ENCODE measurements around the gene CNTNAP2. TPM values are rescaled to one million over a fixed set of nuclear protein-coding genes. Genes with fewer than 3 reads are reported as not detected.
"Not testable (repeated sequence)": the region's sequence is repeated elsewhere in the genome, so short reads cannot be mapped to it uniquely, and the experiment has no call there.

The CNTNAP2 gene
- total RNA-seq, 1 donor, result under 0.01 TPM

DNA sequence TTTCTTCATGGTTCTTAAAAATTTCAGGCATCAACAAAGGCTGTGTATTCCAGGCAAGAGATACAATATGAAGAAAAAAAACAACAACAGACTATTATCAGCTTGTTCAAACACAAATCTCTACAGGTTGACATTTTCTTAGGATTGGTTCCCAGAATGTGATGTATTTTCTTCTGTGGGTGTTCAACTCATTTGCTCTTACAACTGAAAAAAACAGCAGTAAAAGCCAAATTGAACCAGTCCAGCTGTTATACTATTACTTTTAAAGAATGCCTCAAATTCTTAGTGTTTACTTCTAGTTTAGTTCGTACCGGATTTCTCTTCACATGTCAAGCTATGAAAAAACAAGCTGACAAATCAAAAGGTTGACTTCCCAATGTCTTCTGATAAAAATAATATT is 60.7 kb downstream of the CNTNAP2 start:
- no peak overlapping the region for H3K4me3 ChIP-seq (ENCODE audit: low read depth, low read length)
- DNase-seq (ENCODE audit: low read depth), result no peak
- TF ChIP-seq, protein P1, sequence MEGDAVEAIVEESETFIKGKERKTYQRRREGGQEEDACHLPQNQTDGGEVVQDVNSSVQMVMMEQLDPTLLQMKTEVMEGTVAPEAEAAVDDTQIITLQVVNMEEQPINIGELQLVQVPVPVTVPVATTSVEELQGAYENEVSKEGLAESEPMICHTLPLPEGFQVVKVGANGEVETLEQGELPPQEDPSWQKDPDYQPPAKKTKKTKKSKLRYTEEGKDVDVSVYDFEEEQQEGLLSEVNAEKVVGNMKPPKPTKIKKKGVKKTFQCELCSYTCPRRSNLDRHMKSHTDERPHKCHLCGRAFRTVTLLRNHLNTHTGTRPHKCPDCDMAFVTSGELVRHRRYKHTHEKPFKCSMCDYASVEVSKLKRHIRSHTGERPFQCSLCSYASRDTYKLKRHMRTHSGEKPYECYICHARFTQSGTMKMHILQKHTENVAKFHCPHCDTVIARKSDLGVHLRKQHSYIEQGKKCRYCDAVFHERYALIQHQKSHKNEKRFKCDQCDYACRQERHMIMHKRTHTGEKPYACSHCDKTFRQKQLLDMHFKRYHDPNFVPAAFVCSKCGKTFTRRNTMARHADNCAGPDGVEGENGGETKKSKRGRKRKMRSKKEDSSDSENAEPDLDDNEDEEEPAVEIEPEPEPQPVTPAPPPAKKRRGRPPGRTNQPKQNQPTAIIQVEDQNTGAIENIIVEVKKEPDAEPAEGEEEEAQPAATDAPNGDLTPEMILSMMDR (IDR thresholded peaks at IDR 0.05; ENCODE audit: insufficient read depth, low read length), result no peak

DNA sequence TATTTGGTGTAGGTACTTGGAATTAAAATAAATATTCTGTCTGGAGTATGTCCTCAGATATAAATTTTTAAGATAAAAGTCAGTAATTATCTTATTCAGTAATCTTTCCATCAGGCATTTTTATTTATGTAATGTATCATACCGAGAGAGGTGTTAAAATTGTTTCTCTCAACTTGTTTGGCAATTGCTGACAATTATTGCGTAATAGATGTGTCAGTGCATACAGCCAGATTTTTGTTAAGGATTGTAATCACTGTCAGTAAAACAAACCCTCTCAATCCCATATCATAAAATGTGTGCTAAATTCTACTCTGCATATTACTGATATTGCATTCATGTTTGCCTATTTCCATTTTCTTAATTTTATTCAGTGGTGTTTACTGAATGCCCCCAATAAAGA is 69.2 kb downstream of the CNTNAP2 start:
- no peak overlapping the region for H3K4me3 ChIP-seq (ENCODE audit: low read depth, low read length)
- TF ChIP-seq, protein P1 (IDR thresholded peaks at IDR 0.05; ENCODE audit: insufficient read depth, low read length), result no peak
- no peak for DNase-seq (ENCODE audit: low read depth)

- not testable (repeated sequence) for H3K4me3 ChIP-seq (ENCODE audit: low read depth, low read length); DNase-seq (ENCODE audit: low read depth)
Measured at GRCh38 chr7:146191428-146191827, 74.8 kb downstream of the CNTNAP2 start.

- no peak for DNase-seq (ENCODE audit: low read depth)
- TF ChIP-seq, protein P1 (IDR thresholded peaks at IDR 0.05; ENCODE audit: insufficient read depth, low read length), result no peak
- H3K4me3 ChIP-seq (ENCODE audit: low read depth, low read length), result no peak overlapping the region
Measured at GRCh38 chr7:146201945-146202344, 85.3 kb downstream of the CNTNAP2 start.

- no peak for DNase-seq (ENCODE audit: low read depth)
- TF ChIP-seq, protein P1 (IDR thresholded peaks at IDR 0.05; ENCODE audit: insufficient read depth, low read length), result no peak
Measured at GRCh38 chr7:146206270-146206669, 89.7 kb downstream of the CNTNAP2 start.

GRCh38 chr7:146208492-146208891 is 91.9 kb downstream of the CNTNAP2 start:
- no peak for DNase-seq (ENCODE audit: low read depth)
- TF ChIP-seq, protein P1 (IDR thresholded peaks at IDR 0.05; ENCODE audit: insufficient read depth, low read length), result no peak
- H3K4me3 ChIP-seq (ENCODE audit: low read depth, low read length), result no peak overlapping the region

More at GRCh38 chr7:146206270-146206669, 89.7 kb downstream of the CNTNAP2 start:
- H3K4me3 ChIP-seq (ENCODE audit: low read depth, low read length), result no peak overlapping the region

DNA sequence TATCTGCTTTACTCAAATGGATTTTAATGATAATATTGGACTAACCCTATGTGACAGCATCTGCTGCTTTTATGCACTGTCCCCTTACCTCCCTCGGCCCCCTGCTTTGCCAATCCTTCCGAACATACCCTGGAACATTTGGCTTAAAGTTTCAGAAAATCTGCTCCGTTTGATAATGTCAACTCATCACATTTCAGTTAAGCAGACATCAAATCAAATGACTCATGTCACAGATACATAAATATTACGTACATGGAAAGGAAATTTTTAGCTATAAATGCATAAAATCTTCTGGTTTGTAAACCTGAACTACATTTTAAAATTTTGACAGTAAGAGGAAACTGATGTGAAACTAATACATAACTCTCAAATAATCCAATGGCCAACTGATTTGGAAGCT is 98.2 kb downstream of the CNTNAP2 start:
- no peak overlapping the region for H3K4me3 ChIP-seq (ENCODE audit: low read depth, low read length)
- TF ChIP-seq, protein P1 (IDR thresholded peaks at IDR 0.05; ENCODE audit: insufficient read depth, low read length), result no peak
- DNase-seq (ENCODE audit: low read depth), result no peak

Measured in fibroblast of the aortic adventitia (primary cell).